Renal cortical epithelial cell (primary cell): Measurements from ENCODE around the gene PRDM16. TPM values are rescaled to one million over a fixed set of nuclear protein-coding genes. Genes with fewer than 3 reads are reported as not detected.

ENCODE experiments used
- DNase-seq: peaks from one replicate; pipeline ENCODE4 v3.0.0-alpha.2; 2011; ENCODE audit warnings: low read depth
- total RNA-seq: library from RNA; depleted of rRNA; stranded (reverse); fragments of >200 nt; gene quantifications from 2 replicates; pipeline ENCODE4 v1.2.3, GENCODE V29; 2014

PRDM16 gene
- total RNA-seq, 1 donor from 2014 or later = 0.94 TPM

DNA sequence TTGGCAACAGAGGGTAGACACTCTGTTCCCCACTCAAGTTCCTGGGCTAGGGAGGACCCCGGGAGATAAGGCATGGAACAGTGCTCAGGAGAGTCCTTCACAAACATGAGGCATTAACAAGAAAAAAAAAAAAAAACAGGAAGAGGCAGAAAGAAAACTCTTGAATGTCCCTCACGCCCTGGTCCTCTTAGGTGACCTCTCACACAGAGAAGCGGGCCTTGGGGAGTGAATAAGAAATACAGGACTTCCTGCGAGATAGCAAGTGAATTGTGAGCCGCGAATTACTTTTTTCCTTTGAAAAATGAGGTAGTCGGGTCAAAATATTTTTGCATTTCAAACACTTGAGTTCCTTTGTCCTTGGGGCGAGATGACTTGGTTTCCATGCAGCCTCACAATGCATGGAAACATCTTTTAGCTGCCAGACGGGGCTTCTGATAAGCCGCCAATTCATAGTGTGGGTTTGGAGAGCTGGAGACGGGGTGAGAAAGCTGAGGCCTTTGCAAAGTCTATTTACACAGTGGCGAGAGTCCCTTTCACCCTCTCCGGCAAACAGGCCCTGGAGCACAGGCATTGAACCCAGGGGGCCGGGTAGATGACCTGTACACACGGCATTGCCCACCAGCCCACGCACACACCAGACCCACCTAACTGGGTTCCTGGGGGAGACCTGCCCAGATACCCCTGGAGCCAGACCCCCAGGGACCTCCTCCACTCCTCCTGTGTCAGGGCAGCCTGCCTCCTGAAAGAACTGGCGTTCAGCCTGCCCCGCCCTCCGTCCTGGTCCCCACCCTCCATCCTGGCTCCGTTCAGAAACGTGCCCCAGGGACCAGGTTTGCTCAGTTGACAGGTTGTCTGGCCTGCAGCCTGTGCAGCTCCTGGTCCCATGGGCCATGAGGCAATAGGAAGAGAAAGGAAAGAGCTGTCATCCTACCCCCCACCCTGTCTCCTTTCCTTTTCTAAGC, 192.3 kb downstream of the PRDM16 start:
- no peak for DNase-seq

- no peak for DNase-seq
Measured at GRCh38 chr1:3261969-3262579, 193.1 kb downstream of the PRDM16 start.

- DNase-seq = no peak
Measured at GRCh38 chr1:3262681-3263286, 193.8 kb downstream of the PRDM16 start.

DNA sequence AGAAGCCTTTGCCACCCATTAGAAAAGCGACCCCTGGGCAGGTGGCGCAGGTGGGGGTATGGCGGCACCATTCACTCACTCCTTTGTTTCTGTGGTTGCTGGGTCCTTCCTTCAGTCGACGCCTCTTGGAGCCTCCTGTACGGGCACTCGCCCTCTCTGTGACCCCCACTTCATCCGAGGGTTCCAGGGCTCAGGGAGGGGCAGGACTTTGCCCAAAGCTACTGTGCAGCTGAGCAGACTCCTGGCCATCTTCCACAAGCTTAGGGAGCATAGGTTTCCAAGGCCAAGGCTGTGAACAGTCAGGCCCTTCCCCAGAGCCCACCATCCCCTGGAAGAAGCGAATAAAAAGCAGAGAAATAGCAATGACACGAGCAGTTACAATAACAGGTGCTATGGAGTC, 194.8 kb downstream of the PRDM16 start:
- no peak for DNase-seq

GRCh38 chr1:3264456-3264855, 195.5 kb downstream of the PRDM16 start:
- no peak for DNase-seq

- DNase-seq = no peak
Measured at GRCh38 chr1:3265835-3266805, 197.1 kb downstream of the PRDM16 start.

GRCh38 chr1:3266870-3267549, 198.0 kb downstream of the PRDM16 start:
- no peak for DNase-seq

- DNase-seq = no peak
Measured at GRCh38 chr1:3267550-3268270, 198.7 kb downstream of the PRDM16 start.

GRCh38 chr1:3268281-3268680, 199.3 kb downstream of the PRDM16 start:
- DNase-seq = no peak

GRCh38 chr1:3270403-3271245, 201.6 kb downstream of the PRDM16 start:
- DNase-seq = no peak

- no peak for DNase-seq
Measured at GRCh38 chr1:3271866-3272265, 202.9 kb downstream of the PRDM16 start.

GRCh38 chr1:3272321-3273045, 203.5 kb downstream of the PRDM16 start:
- DNase-seq = no peak

DNA sequence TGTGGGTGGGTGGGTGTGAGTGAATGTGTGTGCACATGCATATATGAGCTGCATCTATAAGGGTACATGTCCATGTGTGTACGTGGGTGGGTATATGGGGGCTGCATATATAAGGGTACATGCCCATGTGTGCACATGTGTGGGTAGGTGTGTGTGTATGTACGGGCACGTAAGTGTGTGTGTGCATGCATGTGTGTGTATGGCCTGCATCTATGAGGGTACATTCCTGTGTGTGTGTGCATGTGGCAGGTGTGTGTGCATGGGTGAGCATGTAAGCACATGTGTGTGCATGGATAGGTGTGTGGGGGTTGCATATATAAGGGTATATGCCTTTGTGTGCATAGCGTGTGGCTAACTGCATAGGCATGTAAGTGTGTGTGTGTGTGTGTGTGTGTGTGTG, 204.4 kb downstream of the PRDM16 start:
- no peak for DNase-seq

- no peak for DNase-seq
Measured at GRCh38 chr1:3274972-3275371, 206.0 kb downstream of the PRDM16 start.

DNA sequence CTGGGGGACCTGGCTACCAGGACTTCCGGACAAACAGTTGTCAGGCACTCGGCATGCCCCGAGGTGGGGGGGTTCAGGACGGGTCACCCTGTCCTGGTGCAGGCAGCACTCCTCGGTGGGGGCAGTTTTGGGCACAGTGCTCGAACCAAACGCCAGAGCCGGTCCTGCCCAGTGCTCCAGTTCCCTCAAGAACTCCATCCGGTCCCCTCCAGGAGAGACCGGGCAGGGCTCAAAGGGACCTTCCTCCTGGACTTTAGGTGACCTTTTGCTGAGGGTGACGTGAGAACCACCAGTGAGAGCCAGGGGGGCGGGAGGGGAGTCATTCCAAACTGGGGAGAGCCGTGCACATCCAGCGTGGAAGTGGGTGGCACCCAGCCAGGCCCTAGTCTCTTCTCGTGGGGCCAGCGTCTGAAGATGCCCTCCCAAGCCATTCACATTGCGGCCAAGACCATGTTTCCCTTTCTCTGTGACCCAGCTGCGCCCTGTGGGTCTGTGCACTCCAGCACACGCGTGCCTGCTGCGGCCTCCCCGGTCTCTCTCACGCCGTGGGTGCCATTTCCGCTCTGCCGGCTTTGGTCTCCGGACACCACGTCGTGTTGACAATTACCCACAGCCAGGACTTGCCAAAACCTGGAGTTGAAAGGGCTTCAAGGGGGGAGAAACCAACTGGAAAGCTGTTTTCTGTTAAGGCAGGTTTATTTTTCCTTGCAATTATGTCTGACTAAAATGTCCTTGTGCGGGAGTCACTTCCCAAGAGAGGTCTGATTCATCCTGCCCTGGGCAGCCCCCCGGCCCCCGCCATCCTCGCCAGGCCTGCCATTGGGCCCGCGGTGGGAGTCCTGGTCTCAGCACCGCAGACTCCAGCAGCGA, 206.7 kb downstream of the PRDM16 start:
- no peak for DNase-seq

DNA sequence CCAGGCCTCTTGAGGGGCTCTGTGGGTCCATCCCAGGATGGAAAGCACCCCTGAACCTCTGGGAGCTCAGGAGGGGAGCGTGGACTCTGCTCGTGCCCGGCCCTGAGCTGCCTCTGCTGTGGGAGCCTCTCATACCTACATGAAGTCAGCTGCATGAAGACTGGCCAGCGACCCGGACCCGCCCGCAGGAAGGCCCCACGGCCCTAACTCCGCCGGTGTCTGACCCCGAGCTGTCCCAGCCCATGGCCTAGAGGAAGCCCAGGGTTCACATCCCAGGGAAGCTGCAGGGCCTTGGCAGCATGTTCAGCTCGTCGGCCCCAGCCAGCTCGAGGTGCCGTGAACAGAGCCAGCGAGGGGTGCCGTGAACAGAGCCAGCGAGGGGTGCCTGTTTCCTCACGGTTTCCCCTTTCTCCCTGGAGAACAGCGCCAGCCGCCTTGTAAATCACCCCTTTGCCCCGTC, 207.4 kb downstream of the PRDM16 start:
- DNase-seq = no peak

DNA sequence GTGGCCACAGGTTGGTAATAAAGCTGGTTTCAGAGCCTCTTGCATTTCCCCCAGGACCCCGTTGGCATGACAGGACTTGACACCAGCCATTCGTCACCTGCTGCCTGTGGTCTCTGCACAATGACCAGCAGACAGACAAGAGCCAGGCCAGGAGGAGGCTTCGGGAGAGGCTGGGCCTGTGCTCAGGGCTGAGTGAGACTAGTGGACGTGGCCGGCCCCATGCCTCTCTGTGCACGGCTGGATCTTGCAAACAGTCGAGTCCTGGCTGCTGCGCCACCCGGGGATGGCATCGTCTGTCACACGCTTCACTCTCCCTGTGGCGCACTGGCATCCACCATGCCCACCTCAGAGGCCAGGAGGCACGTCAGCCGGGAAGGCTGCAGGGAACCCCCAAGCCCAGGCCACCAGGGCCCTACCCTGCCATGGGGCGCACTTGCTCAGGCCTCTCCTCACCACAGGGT, 208.0 kb downstream of the PRDM16 start:
- no peak for DNase-seq
